HuH-7.5 (cell line): ENCODE results near the gene MGA.

ENCODE experiments used
- DNase-seq: peaks from one replicate; pipeline ENCODE4 v3.0.0; 2011; ENCODE audit warnings: low spot score

MGA gene

DNA sequence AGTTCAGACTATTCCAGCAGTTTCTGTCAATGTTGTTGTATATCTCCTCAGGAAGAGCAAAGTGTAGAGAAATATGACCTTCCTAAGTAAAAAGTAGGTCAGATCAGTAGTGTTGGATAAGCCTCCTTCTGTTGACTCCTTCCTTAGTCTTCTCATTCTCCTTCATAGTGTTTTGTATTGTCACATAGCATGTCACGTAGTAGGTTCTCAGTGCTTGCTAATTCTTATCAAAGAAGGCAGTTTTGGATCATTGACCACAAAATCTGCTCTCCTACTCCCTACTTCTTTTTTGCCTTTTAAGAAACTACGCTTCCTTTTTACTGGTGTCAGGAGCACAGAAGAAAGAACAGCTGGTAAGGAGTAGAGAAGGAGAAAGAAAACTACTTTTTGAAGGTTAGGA, 1.0 kb upstream of the MGA start:
- DNase-seq, result no peak

DNA sequence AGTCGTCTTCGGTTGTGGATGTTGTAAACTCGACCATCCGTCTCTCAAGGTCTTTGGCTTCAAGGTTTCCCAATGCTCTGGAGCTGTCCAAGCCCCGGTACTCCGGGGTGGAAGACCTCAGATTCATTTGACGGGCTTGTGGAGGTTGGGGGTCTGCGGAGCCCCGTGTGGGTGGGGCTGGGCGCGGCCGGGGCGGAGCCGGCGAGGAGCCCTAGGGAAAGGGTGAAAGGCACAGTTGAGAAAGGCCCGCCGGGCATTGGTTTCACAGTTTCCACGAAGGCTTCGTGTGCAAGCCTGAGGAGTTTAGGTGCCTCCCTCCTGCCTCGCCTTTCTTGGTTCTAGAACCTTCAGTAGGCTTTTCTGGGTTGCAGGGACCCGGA, 360 bp upstream of the MGA start:
- DNase-seq, result no peak

DNA sequence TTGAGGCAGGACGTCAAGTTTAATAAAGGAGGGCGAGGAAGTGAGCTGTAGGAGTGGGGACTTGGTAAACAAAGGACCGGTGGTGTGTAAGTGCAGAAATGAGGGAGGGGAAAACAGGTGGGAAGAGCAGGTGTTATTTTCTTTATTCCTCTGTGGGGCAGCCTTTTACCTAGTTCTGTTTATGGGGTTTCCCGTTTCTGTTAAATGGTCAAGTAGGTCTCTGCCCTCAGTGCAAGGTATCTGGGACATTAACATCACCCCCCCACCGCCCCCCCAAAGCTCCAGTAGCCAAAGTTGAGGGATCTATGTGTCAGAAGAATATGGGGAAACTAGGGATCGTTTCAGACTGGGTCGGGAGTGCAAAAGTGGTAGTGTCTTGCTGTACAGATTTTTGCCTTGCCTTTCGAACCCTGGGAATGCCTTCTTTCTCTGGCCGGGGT, 893 bp downstream of the MGA start:
- DNase-seq, result no peak

DNA sequence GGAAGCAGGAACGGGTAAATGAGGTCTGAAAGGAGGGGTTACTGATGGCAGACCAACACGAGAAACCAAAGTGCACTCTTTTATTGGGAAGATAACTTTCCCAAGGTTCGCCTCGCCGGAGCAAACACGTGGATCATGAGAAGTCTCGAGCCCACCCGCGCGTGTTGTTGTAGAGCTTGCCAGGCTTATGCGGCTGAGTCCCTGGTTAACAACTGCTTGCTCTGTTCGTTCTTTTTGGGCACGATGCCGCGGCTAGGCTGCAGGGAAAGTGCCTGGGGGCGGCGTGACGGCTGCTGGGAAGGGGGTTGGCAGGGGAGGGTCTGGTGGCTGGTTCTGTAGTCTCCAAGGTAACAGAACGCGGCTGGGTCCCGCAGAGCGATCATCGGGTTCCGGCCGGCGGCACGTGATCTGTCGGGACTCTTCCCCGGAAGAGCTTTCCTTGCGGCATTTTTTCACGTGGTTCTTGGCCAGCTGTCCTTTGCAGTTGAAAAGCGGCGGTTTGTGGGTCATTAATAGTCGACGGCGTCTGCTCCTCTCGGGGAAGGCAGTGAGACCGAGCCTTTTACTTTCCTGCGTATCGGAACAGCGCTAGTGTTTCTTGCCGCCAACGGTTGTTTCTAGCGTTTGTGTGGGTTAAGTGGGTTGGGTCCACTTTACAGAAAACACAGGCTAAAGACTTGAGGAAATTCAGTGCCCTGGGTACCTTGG, 1.5 kb downstream of the MGA start:
- peak; percentile 41 for DNase-seq

DNA sequence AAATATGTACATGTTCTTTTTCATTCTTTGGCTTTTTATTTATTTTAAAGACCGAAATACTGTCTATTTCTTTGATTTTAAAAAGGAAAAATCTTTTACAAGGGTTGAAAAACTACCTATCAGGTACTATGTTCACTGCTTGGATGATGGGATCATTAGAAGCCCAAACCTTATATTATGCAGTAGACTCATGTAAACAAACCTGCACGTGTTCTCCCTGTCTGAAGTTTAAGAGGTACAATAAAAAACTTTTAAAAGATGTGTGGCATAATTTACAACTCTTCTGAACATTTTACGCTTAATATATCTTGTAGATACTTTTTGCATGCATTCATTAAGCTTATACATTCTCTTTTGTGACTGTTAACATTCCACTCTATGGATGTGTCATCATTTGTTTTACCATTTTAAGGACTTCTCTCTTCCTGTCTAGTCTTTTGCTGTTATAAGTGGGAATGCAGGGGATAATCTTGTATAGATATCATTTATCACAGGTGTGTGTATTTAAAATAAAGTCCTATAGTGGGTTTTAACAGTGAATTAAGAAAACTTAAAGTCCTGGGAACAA, 6.2 kb downstream of the MGA start:
- DNase-seq, result no peak

DNA sequence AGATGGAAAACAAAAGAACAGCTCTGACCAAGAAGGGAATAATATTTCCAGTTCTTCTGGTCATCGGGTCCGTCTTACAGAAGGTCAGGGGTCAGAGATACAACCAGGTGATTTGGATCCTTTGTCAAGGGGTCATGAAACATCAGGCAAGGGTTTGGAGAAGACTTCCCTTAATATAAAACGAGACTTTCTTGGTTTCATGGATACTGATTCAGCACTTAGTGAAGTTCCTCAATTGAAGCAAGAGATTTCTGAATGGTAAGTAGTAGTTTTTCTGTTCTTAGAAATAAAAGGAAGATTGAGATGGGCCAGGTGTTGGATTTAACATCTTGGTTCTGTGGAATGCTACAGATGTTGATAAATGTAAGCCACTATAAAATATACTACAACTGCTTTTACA, 9.5 kb downstream of the MGA start:
- no peak for DNase-seq

DNA sequence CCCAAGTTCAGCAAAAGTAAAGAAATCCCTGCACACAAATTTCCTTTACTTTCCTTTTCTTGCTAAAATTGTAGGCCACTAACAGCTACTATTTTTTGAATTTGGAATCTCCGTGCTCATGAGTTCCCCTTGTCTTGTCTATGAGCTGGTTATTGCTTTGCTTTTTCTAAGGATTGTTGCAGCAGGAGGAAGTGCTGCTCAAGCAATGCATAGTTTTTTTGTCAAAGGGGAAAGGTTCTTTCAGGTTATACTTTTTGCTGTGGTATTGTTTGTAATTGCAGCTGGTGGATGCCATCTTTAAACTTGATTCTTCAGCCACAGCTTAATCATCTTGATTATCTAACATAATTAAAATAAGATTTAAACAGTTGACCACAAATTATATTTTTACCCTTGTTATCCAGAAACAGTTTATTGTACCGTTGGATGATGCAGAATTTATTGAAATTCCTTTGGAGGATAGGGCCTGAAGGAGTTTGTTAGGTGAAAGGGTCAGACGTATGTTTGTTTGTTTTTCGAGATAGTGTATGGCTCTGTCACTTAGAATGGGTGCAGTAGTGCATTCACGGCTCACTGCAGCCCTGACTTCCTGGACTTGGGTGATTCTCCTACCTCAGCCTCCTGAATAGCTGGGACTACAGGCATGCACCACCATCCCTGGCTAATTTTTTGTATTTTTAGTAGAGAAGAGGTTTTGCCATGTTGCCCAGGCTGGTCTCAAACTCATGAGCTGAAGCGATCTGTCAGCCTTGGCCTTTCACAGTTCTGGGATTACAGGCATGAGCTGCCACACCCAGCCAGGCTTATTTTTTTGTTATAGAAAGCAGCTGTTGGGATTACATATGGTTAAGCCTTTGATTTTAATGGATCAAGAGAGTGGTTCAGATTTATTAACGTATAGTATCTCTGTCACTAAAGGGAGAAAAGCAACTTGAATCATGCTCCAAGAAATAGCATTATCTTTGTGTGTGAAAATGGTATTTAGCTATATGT, 11.7 kb downstream of the MGA start:
- DNase-seq, result no peak

DNA sequence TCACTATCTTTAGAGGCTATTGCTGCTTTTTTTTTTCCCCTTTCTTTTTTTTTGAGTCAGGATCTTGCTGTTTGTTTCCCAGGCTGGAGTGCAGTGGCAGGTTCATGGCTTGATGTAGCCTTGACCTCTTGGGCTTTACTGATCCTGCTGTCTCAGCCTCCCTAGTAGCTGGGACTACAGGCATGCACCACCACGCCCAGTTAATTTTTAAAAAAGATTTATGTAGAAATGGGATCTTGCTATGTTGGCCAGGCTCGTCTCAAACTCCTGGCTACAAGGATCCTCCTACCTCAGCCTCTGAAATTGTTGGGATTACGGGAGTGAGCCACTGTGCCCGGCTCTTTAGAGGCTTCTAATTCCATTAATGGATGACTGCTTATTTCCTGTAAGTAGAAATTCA, 15.1 kb downstream of the MGA start:
- no peak for DNase-seq

DNA sequence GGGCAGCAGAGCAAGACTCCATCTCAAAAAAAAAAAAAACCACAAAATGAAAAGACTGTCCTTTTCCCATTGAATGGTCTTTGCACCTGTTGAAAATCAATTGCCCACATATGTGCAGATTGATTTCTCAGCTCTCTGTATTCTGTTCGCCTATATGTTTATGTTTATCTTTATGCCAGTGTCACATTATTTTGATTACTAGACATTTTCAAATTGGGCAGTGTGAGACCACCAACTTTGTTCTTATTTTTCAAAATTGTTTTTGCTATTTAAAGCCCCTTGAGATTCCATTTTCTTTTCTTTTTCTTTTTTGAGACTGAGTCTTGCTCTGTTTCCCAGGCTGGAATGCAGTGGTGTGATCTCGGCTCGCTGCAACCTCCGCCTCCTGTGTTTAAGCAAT, 18.5 kb downstream of the MGA start:
- DNase-seq, result no peak

DNA sequence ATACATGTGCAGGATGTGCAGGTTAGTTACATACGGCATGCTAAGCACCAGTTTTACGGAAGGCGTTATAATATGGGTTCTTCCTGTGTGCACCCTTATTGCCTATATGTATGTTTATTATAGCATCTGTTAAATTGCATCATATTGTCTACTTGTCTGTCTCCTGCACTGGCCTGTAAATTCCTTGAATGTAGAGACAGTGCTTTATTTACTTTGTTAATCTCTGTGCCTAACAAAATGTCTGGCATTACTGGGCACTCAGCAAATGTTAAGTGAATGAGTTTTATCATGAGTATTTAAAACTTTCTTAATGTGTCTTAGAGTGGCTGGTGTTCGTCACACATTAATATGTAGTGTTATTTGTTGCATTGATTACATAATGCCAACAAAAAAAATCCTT, 23.8 kb downstream of the MGA start:
- DNase-seq, result no peak

DNA sequence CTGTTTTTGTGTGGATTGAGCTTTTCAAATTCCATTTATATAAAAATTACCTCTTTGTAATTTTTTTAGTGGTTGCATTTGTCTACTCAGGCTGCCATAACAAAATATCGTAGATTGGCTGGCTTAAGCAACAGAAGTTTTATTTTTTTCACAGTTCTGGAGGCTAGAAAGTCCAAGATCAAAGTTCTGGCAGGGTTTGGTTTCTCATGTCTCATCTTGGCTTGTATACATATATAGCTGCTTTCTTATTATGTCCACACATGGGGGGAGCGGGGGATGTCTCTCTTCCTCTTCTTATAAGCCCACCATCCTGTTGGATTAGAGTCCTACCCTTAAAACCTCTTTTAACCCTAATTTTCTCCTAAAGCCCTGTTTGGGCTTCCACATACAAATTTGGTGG, 28.5 kb downstream of the MGA start:
- DNase-seq, result no peak

DNA sequence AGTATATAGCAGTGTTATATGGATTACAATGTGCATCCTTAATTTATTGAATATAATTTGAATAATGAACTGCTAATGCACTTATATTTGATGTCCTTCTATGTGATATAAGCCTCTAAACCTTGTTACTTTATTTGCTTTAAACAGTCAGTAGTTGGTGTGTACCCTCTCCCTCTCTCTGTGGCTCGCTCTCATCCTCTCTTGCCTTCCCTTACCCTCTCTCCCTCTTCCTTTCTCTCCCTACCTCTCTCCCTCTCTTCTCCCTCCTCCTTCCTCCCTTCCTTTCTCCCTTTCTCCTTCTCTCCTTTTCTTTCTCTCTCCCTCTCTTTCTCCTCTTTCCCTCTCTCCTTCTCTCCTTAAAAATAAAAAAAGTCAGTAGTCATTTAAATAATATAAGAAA, 28.9 kb downstream of the MGA start:
- DNase-seq, result no peak

DNA sequence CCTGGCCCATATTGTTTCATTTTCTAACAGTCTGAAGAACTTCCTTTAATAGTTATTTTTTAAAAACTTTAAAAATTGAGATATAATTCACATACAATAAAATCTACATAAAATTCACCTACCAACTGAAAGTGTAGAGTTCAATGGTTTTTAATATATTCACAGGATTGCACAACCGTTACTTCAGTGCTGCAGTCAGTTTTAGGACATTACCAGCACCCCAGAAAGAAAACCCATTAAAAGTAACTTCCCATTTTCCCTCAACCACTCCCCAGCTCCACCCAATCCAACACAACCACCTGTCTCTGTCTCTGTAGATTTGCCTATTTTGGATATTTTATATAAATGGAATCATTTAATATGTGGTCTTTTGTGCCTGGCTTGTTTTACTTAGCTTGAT, 29.6 kb downstream of the MGA start:
- DNase-seq, result no peak

DNA sequence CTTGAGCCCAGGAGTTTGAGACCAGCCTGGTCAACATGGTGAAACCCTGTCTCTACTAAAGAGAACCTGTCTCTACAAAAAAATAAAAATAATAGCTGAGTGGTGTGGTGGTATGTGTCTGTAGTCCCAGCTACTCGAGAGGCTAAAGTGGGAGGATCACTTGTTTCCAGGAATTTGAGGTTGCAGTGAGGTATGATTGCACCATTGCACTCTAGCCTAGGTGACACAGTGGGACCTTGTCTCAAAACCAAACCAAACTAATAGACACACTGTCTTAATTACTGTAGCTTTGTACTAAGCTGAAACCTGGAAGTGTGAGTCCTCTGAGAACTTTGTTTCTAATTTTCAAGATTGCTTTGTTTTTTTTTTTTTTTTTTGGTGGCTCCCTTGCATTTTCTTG, 30.4 kb downstream of the MGA start:
- no peak for DNase-seq

DNA sequence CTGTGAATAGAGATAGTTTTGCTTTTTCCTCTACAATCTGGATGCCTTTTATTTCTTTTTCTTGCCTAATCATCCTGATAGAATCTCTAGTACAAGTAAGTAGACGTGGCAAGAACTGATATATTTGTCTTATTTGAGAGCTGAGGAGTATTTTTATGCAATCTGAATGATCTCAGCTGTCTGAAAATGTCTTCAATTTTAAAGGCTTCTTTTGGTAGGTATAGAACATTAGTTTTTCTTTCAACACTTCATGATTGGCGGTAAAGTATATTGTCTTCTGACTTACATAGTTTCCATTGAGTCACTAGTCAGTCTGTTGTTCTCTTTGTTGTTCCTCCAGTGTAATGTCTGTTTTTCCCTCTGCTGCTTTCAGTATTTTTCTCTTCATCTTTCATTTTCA, 31.3 kb downstream of the MGA start:
- DNase-seq, result no peak

DNA sequence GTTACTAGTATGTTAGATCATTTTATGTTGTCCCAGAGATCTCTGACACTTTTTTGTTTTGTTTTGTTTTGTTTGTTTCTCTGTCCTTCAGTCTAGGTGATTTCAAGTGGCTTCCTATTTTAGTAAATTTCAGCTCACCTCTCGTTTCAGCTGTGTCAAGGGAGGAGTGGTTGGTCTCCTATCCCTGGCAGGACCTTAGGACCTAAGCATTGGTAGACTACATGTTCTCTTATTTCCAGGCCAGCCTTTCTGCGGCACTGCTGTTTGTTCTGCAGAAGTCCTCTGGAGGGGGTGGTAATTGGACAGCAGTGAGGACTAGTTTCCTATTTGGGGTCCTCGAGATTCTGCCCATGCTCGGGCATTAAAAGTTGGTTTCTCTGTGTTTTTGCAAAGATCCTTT, 31.8 kb downstream of the MGA start:
- DNase-seq, result no peak

DNA sequence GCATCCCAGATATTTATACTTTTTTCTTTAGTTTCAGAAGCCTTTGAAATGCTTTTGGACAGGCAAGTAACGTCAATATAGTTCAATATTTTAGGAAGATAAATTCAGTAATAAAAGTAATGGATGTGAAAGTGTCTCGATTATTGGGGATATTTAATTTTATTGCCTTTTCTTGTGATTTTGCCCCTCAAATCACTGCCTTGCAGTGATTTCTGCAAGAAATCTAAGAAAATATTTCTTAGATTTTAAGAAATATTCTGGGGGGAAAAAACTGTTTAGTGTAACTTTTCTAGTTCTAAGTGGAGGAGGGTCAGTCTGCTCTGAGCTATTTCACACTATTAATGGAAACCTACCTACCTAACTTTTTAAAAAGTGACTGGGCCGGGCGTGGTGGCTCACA, 33.6 kb downstream of the MGA start:
- DNase-seq, result no peak

DNA sequence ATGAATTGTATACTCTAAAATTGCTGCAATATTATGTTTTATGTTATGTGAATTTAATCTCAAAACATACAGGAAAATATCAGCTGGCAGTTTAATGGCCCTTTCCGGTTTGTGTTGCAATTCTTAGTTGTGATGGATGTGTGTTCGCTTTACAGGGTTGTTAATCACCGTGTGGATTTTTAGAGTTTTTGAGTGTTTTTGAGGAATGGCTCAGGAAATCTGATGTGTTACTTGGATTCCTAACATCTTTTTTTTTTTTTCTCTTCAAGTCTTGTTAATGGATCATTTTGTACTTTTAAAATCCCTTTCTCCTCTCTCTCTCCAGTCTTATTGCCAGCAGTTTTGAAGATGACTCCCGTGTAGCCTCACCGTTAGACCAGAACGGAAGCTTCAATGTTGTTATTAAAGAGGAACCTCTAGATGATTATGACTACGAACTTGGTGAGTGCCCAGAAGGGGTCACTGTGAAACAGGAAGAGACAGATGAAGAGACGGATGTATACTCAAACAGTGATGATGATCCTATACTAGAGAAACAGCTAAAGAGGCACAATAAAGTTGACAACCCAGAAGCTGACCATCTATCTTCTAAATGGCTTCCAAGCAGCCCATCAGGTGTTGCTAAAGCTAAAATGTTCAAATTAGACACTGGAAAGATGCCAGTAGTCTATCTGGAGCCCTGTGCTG, 35.7 kb downstream of the MGA start:
- peak; percentile 7 for DNase-seq

DNA sequence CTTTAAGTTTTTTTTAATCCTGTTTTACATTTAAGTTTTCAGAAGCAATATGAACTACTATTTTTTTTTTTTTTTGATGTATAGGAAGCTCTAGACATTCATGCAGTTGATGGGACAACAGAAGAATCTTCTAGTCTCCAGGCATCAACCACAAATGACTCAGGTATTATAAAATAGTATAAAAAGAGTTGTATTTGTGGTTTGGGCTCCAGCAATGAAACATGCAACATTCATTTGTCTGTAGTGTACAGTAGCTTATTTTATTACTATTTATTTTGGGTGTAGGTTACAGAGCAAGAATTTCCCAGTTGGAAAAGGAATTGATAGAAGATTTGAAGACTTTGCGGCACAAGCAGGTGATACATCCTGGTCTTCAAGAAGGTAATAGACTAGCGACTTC, 38.6 kb downstream of the MGA start:
- no peak for DNase-seq

DNA sequence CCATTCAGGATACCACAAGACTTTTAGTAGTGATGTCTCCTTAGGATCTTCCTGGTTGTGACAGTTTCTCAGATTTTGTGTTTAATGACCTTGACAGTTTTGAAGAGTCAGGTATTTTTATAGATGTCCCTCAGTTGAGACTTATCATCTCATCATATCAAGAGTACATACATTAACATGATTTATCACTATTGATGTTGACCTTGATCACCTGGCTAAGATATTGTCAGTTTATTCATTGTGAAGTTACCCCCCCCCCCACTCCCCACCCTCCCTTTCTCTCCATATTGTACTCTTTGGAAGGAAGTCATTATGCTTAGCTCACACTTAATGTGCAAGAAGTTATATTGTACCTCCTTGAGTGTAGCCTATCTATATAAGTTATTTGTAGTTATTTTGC, 42.9 kb downstream of the MGA start:
- DNase-seq, result no peak

DNA sequence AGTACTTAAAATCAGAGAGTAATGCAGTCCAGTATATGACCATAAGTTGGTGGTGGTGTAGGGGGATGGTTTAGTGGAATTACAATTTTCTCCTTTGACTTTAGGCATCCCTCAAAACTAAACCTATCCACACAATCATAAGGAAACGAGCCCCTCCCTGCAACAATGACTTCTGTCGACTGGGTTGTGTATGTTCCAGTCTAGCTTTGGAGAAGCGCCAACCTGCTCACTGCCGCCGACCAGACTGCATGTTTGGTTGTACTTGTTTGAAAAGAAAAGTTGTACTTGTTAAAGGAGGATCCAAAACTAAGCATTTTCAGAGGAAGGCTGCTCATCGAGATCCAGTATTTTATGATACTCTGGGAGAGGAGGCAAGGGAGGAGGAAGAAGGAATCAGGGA, 52.8 kb downstream of the MGA start:
- DNase-seq, result no peak

DNA sequence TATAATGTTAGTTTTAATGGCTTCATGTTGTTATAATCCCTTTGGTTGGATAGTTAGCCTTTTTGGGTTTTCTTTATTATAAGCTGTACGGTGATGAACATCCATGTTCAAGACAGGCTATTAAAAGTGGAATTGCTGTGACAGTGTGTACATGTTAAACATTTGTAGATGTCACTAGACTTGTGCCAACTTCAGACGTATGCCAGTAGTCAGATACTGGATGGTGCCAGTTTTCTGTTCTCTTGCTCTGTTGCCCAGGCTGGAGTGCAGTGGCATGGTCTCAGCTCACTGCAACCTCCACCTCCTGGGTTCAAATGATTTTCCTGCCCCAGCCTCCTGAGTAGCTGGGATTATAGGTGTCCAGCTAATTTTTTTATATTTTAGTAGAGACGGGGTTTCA, 54.1 kb downstream of the MGA start:
- DNase-seq, result no peak

DNA sequence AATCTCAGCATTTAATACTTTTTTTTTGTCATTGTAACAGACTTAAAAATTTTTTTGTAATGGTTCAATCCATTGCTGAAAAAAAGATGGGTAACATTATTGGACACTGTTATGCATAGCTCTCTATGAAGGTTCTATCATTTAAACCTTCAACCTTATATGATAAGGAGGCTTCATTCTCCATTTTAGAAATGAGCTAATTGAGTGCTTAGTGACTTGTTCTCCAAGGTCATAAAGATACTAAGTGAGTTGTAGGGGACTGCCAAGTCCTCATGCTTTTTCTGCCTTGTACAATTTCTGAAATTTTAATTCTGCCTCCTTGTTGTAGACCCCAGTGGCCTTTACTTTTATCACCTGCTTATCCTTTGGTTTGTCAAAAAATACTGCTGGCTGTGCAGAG, 56.7 kb downstream of the MGA start:
- DNase-seq, result no peak
